Naive thymus-derived CD4-positive, alpha-beta T cell (primary cell): ENCODE results near the gene NCAM1. TPM values are rescaled to one million over a fixed set of nuclear protein-coding genes. Genes with fewer than 3 reads are reported as not detected.

ENCODE experiments used
- ATAC-seq: fragments of 150-1000 bp; cut with Tn5 transposase; 2 replicates; pipeline ENCODE4 v1.10.0; 2021; ENCODE audit warnings: mild to moderate bottlenecking, moderate library complexity
- CTCF ChIA-PET: fragments of 350-600 bp; sonication (Branson Sonifier 250); formaldehyde crosslinking; loops from one replicate; lab custom pipeline; 2021; ENCODE audit warnings: antibody characterized with exemption; lab: Charles Lee
- POLR2A ChIA-PET: fragments of 350-600 bp; sonication (Branson Sonifier 250); formaldehyde crosslinking; loops from one replicate; lab custom pipeline; 2021; ENCODE audit warnings: antibody characterized with exemption, inconsistent platforms; lab: Charles Lee
- DNase-seq, 9 donors: peaks; one replicate each; pipeline versions ENCODE4 v3.0.0 to v3.0.0-alpha.2; 2020 to 2022; ENCODE audit warnings: mixed read lengths in 1 of 9
- H3K27ac ChIP-seq: one replicate; pipeline ENCODE4 v1.7.0; 2013; ENCODE audit warnings: mild to moderate bottlenecking, low read depth, low read length, moderate library complexity
- H3K27me3 ChIP-seq, 2 donors: one replicate each; pipeline ENCODE4 v1.7.0; 2013; ENCODE audit warnings: low read length in 2 of 2, mild to moderate bottlenecking in 2 of 2, moderate library complexity in 2 of 2; ENCODE audit not compliant: control insufficient read depth in 2 of 2, insufficient read depth in 2 of 2
- H3K36me3 ChIP-seq, 3 experiments: 1 replicate in 2 of 3; 2 replicates in 1 of 3; pipeline ENCODE4 v1.7.0; 2013; ENCODE audit warnings: low read length in 3 of 3, mild to moderate bottlenecking in 3 of 3, moderate library complexity in 1 of 3; ENCODE audit not compliant: insufficient read depth in 3 of 3, control insufficient read depth in 2 of 3
- H3K4me1 ChIP-seq, 2 donors: one replicate each; pipeline ENCODE4 v1.7.0; 2013; ENCODE audit warnings: low read length in 2 of 2, mild to moderate bottlenecking in 2 of 2, moderate library complexity in 1 of 2; ENCODE audit not compliant: control insufficient read depth in 2 of 2, insufficient read depth in 2 of 2
- H3K4me3 ChIP-seq: 2 replicates; pipeline ENCODE4 v1.7.0; 2013; ENCODE audit warnings: mild to moderate bottlenecking, low read length
- H3K9me3 ChIP-seq, 3 experiments: 1 replicate in 2 of 3; 2 replicates in 1 of 3; pipeline ENCODE4 v1.7.0; 2013; ENCODE audit warnings: low read length in 3 of 3; ENCODE audit not compliant: control insufficient read depth in 2 of 3
- H3K27ac Mint-ChIP-seq, 9 donors: one replicate each; pipeline ENCODE4 v1.8.0; 2020 to 2022; ENCODE audit warnings: mixed read lengths in 9 of 9, mild to moderate bottlenecking in 8 of 9, moderate library complexity in 5 of 9, inconsistent platforms in 2 of 9
- H3K27me3 Mint-ChIP-seq, 5 donors: one replicate each; pipeline ENCODE4 v1.8.0; 2021 to 2022; ENCODE audit warnings: mixed read lengths in 5 of 5, mild to moderate bottlenecking in 1 of 5
- H3K36me3 Mint-ChIP-seq, 5 donors: one replicate each; pipeline ENCODE4 v1.8.0; 2020 to 2022; ENCODE audit warnings: mixed read lengths in 5 of 5, mild to moderate bottlenecking in 3 of 5, inconsistent platforms in 1 of 5
- H3K4me1 Mint-ChIP-seq, 7 donors: one replicate each; pipeline ENCODE4 v1.8.0; 2020 to 2022; ENCODE audit warnings: mixed read lengths in 7 of 7, mild to moderate bottlenecking in 3 of 7, inconsistent platforms in 1 of 7
- H3K4me3 Mint-ChIP-seq, 10 donors: one replicate each; pipeline ENCODE4 v1.8.0; 2020 to 2022; ENCODE audit warnings: mild to moderate bottlenecking in 10 of 10, mixed read lengths in 10 of 10, moderate library complexity in 6 of 10, inconsistent platforms in 2 of 10
- H3K9me3 Mint-ChIP-seq, 11 donors: one replicate each; pipeline ENCODE4 v1.8.0; 2020 to 2022; ENCODE audit warnings: mixed read lengths in 11 of 11, mild to moderate bottlenecking in 4 of 11, inconsistent platforms in 1 of 11, moderate library complexity in 1 of 11
- intact Hi-C, 2 donors: fragments of 100-400 bp; cut with micrococcal nuclease; formaldehyde crosslinking; loops; one replicate each; pipeline ENCODE4 v1.15.1; 2023
- polyA plus RNA-seq, 2 donors: library from polyadenylated mRNA; unstranded; fragments of 300-500 nt; fragmentation: Illumina TruSeq; gene quantifications; one replicate each; pipeline ENCODE4 v1.2.3, GENCODE V29; 2021
- total RNA-seq, 6 experiments: library from RNA in 5 of 6; stranded (reverse) in 5 of 6; gene quantifications; 1 replicate in 5 of 6; 2 replicates in 1 of 6; pipeline ENCODE4 v1.2.3 and lab custom pipeline; 2021 to 2026

NCAM1 gene
- total and polyA plus RNA-seq, 7 experiments from 2014 or later: 0.06 to 18.8 (median 1.0) TPM; not detected in 2

DNA sequence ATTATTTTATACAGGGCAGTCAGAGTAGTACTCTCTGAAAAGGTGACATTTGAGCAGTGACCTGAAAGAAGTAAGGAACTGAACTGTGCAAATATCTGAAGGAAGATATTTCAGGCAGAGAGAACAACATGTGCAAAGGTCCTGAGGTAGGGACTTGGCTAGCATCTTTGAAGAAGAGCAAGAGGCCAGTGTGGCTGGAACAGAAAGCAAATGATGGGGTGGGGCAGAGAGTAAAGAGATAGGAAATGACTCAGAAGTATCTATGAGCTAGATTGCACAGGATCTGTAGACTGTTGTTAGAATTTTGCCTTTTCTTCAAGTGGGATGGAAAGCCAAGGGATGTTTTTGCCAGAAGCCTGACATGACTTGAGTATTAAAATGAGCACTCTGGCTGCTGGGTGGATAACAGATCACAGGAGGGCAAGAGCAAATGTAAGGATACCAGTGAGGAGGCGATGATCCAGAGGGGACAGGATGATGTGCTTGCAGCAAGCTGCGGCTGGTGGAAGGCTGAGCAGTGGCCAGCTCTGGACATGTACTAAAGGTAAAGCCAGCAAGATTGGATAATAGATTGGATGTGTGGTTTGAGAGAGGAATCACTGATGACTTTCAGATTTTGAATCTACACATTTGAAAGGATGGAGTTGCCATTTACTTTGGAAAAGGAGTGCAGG, 320.0 kb downstream of the NCAM1 start:
- Histone ChIP-seq H3K9me3 (no peaks in the 10 kb centered on the region), H3K27me3 (no peaks in the 10 kb centered on the region), H3K4me1 (no peaks in the 10 kb centered on the region), H3K27ac (no peak overlapping the region), H3K36me3 (no peaks in the 10 kb centered on the region), H3K4me3 (no peak overlapping the region)
- Mint-ChIP-seq H3K4me1 (peaks cover 0 to 9% (median 0%) of the 10 kb centered on the region in 7 donors), H3K27ac (no peak overlapping the region), H3K27me3 (no peaks in the 10 kb centered on the region), H3K9me3 (no peaks in the 10 kb centered on the region), H3K36me3 (peaks cover 0 to 4% (median 0%) of the 10 kb centered on the region in 5 donors), H3K4me3 (no peak overlapping the region)
- POLR2A ChIA-PET: no interaction called here
- DNase-seq: no peak
- no peak for ATAC-seq
- intact Hi-C loops: no loop called here
- CTCF ChIA-PET: interaction anchor here (0.6 to 1.3 kb wide), 2 partner anchors 8 to 772 kb away, joined by 3 to 5 read pairs; no protein-coding TSS in a partner anchor

DNA sequence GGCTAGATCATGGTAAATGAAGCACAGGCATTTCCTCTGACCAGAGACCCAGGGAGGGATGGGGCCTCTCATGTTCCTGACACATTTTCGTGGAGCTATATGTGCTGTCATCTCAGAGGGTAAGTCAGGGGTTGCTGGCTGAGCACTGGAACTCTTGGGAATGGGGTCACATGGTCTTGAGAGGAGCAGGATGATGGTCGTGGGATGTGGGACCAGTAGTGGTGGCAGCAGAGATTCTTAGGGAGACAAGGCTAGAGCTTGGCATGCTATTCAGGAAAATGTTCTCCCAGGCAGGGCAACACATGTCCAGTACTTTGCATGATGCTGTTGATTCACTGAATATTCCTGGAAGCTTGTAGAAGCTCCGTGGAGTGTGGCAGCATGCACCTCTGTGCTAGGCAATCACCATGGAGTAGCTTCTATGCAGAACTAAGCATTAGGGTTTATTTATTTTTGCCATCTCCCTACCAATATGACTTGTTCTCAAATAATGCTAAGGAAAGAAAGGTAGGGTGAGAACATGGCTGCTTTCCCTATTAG, 321.7 kb downstream of the NCAM1 start:
- H3K27me3 Mint-ChIP-seq: peaks cover 0 to 5% (median 0%) of the 10 kb centered on the region in 5 donors
- DNase-seq (no peak), ATAC-seq (no peak)
- peaks cover 0 to 9% (median 0%) of the 10 kb centered on the region in 7 donors for H3K4me1 Mint-ChIP-seq
- CTCF ChIA-PET: interaction anchor here (0.7 kb wide), 1 partner anchor 695 kb away, joined by 3 read pairs; no protein-coding TSS in a partner anchor
- POLR2A ChIA-PET: no interaction called here
- H3K9me3 Mint-ChIP-seq: no peaks in the 10 kb centered on the region
- Histone ChIP-seq H3K27ac (no peak overlapping the region), H3K27me3 (no peaks in the 10 kb centered on the region), H3K9me3 (no peaks in the 10 kb centered on the region), H3K4me1 (no peaks in the 10 kb centered on the region), H3K36me3 (no peaks in the 10 kb centered on the region), H3K4me3 (no peak overlapping the region)
- H3K36me3 Mint-ChIP-seq: peaks cover 0 to 4% (median 0%) of the 10 kb centered on the region in 5 donors
- intact Hi-C loops: no loop called here
- no peak overlapping the region for H3K27ac Mint-ChIP-seq
- no peak overlapping the region for H3K4me3 Mint-ChIP-seq

DNA sequence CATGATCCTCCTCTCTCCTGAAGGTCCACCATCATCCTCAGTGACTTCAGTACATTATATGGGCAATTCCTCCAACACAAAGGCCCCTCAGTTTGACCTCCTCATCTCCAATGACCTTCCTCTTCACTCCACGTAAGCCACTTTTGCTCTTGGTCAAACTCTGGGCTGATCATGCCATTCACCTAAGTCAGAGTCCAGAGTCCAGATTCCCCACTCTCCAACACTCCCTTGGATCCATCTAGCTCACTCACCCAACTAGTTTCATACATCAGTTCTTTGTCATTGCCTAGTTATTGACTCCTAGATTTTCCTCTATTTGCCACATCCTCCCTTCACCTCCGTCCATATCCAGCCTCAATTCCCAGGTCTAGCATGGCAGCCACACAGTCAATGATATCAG, 322.7 kb downstream of the NCAM1 start:
- Mint-ChIP-seq H3K9me3 (no peaks in the 10 kb centered on the region), H3K4me3 (no peak overlapping the region), H3K27me3 (peaks cover 0 to 5% (median 0%) of the 10 kb centered on the region in 5 donors), H3K4me1 (peaks cover 0 to 3% (median 0%) of the 10 kb centered on the region in 7 donors), H3K36me3 (no peaks in the 10 kb centered on the region), H3K27ac (no peak overlapping the region)
- intact Hi-C loops: no loop called here
- Histone ChIP-seq H3K27me3 (no peaks in the 10 kb centered on the region), H3K36me3 (no peaks in the 10 kb centered on the region), H3K4me3 (no peak overlapping the region), H3K9me3 (no peaks in the 10 kb centered on the region), H3K4me1 (no peaks in the 10 kb centered on the region), H3K27ac (no peak overlapping the region)
- ChIA-PET POLR2A (no interaction called here), CTCF (no interaction called here)
- DNase-seq: no peak
- no peak for ATAC-seq

DNA sequence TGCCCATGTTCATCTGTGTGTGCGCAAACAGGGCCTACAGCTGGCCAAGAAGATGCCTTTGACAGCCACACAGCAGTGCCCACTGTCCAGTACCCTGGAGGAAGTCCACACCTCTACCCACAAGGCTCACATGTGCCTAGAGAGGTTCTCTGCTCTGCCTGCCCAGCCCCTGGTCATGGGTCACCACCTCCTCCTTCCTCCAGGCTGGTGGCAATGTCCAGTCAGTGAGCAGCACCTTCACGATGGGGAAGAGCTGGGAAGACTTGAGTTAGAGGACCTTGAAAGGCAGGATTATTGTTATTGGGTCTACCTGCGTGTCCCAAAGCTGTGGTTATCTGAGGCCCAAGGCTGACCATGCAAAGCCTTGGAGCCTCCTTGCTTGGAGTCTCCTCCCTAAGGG, 324.8 kb downstream of the NCAM1 start:
- no peak overlapping the region for H3K27ac Mint-ChIP-seq
- ChIA-PET CTCF (no interaction called here), POLR2A (no interaction called here)
- H3K36me3 Mint-ChIP-seq: no peaks in the 10 kb centered on the region
- H3K27me3 Mint-ChIP-seq: peaks cover 0 to 5% (median 0%) of the 10 kb centered on the region in 5 donors
- no peaks in the 10 kb centered on the region for H3K4me1 Mint-ChIP-seq
- ATAC-seq: no peak
- no peaks in the 10 kb centered on the region for H3K36me3 ChIP-seq
- no peaks in the 10 kb centered on the region for H3K9me3 Mint-ChIP-seq
- no peak overlapping the region for H3K4me3 ChIP-seq
- DNase-seq: no peak
- no peaks in the 10 kb centered on the region for H3K27me3 ChIP-seq
- H3K4me3 Mint-ChIP-seq: no peak overlapping the region
- H3K4me1 ChIP-seq: no peaks in the 10 kb centered on the region
- H3K27ac ChIP-seq: no peak overlapping the region
- H3K9me3 ChIP-seq: no peaks in the 10 kb centered on the region
- intact Hi-C loops: no loop called here

DNA sequence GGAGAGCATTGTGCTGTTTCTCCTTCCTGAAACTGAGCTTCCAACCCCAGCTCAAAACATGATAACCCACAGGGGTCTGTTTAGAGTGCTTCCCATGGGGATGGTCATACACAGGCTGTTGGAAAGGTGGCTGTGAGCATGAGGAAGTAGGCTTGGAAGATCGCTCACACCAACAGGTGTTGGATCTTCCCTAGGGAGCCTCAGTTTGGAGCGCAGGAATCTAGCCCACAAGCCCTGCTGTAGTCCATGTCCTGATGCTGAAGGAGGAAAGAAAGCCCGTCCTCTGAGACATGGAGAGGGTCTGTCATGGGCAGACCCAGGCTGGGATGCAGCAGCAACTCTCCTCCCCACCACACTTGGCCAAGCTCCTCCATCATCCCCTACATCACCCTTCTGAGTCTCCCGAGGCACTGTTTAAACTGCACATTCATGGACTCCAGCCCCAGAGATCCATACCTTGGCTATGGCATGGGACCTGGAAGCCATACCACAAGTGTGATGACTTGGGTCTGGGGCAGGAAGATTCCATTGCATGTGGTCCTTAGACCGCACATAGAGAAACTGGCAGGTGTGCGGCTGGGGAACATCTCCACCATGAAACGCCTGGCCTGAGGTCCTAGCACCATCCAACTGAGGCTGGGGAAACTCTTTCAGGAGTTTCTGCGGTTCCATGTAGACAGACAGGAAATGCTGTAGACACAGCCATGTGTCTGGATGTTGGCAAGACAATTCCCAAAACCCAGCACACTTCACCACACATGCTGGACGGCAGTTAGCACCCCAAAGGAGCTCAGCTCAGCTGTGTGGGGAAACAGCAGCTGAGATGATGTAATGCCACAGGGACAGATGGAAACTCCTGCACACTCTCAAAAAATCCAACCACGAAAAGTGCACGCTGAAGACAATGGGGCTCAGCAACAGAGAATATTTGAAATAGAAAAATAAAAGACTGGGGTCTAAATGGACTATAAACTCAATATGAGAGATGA, 325.6 kb downstream of the NCAM1 start:
- H3K27ac Mint-ChIP-seq: no peak overlapping the region
- no peak overlapping the region for H3K4me3 ChIP-seq
- H3K9me3 Mint-ChIP-seq: no peaks in the 10 kb centered on the region
- CTCF ChIA-PET: no interaction called here
- POLR2A ChIA-PET: no interaction called here
- H3K27me3 ChIP-seq: no peaks in the 10 kb centered on the region
- no peaks in the 10 kb centered on the region for H3K36me3 Mint-ChIP-seq
- no peaks in the 10 kb centered on the region for H3K4me1 Mint-ChIP-seq
- no peaks in the 10 kb centered on the region for H3K4me1 ChIP-seq
- no peaks in the 10 kb centered on the region for H3K9me3 ChIP-seq
- H3K4me3 Mint-ChIP-seq: no peak overlapping the region
- no peaks in the 10 kb centered on the region for H3K36me3 ChIP-seq
- ATAC-seq (no peak), DNase-seq (no peak)
- intact Hi-C loops: no loop called here
- H3K27me3 Mint-ChIP-seq: peaks cover 0 to 5% (median 0%) of the 10 kb centered on the region in 5 donors
- no peak overlapping the region for H3K27ac ChIP-seq

DNA sequence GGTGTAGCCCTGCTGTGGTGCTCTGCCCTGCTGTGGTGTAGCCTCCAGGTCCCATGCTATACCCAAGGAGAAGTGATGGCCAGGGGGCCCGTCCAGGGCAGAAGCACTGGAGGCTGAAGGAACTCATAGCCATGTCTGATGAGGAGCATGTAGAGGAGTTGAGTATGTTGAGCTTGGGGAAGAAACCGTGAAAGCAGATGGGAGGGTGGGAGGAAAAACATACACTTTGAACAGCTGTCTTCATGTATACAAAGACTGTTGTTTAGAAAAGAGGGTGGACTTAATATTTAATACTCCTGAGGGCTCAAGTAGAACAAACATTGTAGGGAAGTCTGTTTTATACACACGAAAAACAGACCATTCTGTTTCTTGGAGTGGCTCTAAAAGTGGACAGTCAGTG, 326.6 kb downstream of the NCAM1 start:
- no peak overlapping the region for H3K4me3 Mint-ChIP-seq
- no peak overlapping the region for H3K27ac Mint-ChIP-seq
- Histone ChIP-seq H3K27me3 (no peaks in the 10 kb centered on the region), H3K4me3 (no peak overlapping the region), H3K9me3 (no peaks in the 10 kb centered on the region), H3K27ac (no peak overlapping the region), H3K4me1 (no peaks in the 10 kb centered on the region), H3K36me3 (no peaks in the 10 kb centered on the region)
- H3K36me3 Mint-ChIP-seq: no peaks in the 10 kb centered on the region
- POLR2A ChIA-PET: no interaction called here
- ATAC-seq: no peak
- no peaks in the 10 kb centered on the region for H3K9me3 Mint-ChIP-seq
- H3K27me3 Mint-ChIP-seq: peaks cover 0 to 5% (median 0%) of the 10 kb centered on the region in 5 donors
- intact Hi-C loops: loop anchor here in 1 of 2 donors (2.0 kb wide), 1 partner anchor 1175 kb away; no protein-coding TSS in a partner anchor
- no peak for DNase-seq
- CTCF ChIA-PET: interaction anchor here (0.8 kb wide), 1 partner anchor 673 kb away, joined by 4 read pairs; no protein-coding TSS in a partner anchor
- no peaks in the 10 kb centered on the region for H3K4me1 Mint-ChIP-seq
